Keratinocyte (primary cell): ENCODE data around the gene KIAA1755.

Experiments used
- CTCF ChIP-seq, 3 experiments: IDR thresholded peaks in 1 of 3; conservative IDR thresholded peaks in 1 of 3; optimal IDR thresholded peaks in 1 of 3; 2 replicates in 2 of 3; 3 replicates in 1 of 3; pipeline versions ENCODE3 to v1.5.1; 2011; ENCODE audit warnings: low read length in 3 of 3, mild to moderate bottlenecking in 3 of 3, moderate library complexity in 2 of 3, control low read depth in 1 of 3, inconsistent platforms in 1 of 3; ENCODE audit not compliant: insufficient read depth in 2 of 3; ENCODE audit errors: extremely low read depth in 1 of 3
- EZH2 ChIP-seq: IDR thresholded peaks from one replicate; pipeline ENCODE4 v1.6.1; 2012; ENCODE audit warnings: inconsistent platforms, mild to moderate bottlenecking, low read length, moderate library complexity

GRCh38 chr20:38294076-38294591 is 33.6 kb upstream of the KIAA1755 start:
- TF ChIP-seq CTCF (optimal IDR thresholded peaks at IDR 0.05 in 1 of 3, IDR thresholded peaks at IDR 0.05 in 1 of 3, conservative IDR thresholded peaks at IDR 0.05 in 1 of 3; ENCODE audit: extremely low read depth in 1 of 3, insufficient read depth in 2 of 3, low read length in 3 of 3) (no peak), EZH2 (no peak)
